Stimulated activated CD8-positive, alpha-beta memory T cell treated with anti-CD3 and anti-CD28 coated beads, Interleukin-4, amount 100 ng/mL, for 1 hour (primary cell): ENCODE data around the gene CCZ1B.
"Not testable (repeated sequence)": the region's sequence is repeated elsewhere in the genome, so short reads cannot be mapped to it uniquely, and the experiment has no call there.

ENCODE experiments used
- DNase-seq, 2 donors: peaks; one replicate each; pipeline ENCODE4 v3.0.0-alpha.2; 2020; ENCODE audit warnings: low read depth in 2 of 2, low spot score in 1 of 2

CCZ1B gene

GRCh38 chr7:6749335-6749734 is 76.7 kb downstream of the CCZ1B start:
- not testable (repeated sequence) for DNase-seq
